GM18511 (cell line): ENCODE results near the gene KYAT1.

Experiments
- ATAC-seq: cut with Tn5 transposase; IDR thresholded peaks from one replicate; pipeline ENCODE4 v1.9.1; 2021; ENCODE audit warnings: mild to moderate bottlenecking, moderate library complexity; ENCODE audit not compliant: unreplicated experiment

The KYAT1 gene

DNA sequence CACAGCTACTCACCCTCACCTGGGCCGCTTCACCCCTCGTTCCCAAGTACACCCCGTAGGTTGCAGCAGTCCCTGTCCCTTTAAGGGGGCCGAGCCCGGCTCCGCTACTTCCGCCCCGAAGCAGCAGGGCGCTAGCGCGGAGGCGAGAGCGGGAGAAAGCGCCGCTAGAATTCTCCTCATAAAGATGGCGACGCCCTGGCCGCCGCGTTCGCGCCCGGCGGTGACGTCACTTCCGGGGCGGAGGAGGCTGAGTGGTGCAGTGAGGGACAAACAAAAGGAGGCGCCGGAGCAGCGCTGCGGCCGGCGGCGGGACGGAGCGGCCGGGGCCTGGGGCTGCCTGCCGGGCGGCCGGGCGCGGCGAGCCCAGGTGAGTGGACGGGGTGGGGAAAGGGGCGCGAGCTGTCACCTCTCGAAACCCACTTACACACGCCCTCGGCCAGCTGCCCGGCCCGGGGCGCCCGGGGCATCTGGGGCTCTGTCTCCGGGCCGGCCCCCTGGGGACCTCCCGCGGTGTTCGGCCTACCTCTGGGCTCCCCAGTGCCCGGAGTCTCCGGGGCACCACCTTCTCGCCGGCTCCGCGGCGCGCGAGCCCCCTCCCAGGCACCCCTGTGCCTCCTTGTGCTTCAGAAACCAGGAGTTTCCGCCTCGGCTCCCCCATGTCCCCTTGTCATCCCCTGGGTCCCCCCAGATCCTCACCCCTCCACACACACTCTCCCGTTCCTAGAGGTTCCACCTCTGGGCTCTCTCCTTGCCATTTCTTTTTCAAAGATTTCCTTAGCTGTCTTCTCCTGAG is at the start of gene KYAT1, which contains the start of gene LRRC8A:
Gene KYAT1, minus strand, starts transcription at position 67 of the 793 bp plus-strand sequence. CDS start 36,545 bp downstream, outside the sequence.
Gene LRRC8A, plus strand, starts transcription at position 250 of the 793 bp plus-strand sequence. CDS start 25,032 bp downstream, outside the sequence.
- ATAC-seq: peak; percentile 89

DNA sequence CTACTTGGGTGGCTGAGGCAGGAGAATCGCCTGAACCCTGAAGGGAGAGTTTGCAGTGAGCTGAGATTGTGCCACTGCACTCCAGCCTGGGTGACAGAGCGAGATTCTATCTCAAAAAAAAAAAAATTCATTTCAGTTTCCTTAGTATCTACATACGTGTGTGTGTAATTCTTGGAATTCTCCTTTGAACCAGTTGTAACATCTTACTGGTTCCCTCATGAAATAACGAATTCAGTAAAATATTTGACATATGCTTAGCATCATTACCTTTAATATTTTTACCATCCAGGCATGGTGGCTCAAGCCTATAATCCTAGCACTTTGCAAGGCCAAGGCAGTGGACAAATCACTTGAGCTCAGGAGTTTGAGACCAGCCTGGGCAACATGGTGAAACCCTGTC is 47.8 kb upstream of the KYAT1 start:
- no peak for ATAC-seq

DNA sequence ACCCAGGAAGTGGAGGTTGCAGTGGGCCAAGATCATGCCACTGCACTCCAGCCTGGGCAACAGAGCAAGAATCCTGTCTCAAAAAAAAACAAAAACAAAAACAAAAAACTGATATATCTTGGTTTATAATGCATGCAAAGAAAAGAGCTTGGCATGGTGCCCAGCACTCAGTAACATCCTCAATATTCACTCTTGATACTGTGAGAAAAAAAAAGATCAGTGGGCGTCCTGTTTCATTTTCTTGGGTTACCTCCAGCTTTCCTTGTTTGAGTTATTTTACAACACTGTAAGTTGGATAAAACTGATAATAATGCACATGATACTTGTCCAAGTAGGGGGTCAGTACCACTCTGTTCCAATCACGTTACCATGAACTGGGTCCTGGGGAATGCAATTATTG is 46.9 kb upstream of the KYAT1 start:
- ATAC-seq: no peak

DNA sequence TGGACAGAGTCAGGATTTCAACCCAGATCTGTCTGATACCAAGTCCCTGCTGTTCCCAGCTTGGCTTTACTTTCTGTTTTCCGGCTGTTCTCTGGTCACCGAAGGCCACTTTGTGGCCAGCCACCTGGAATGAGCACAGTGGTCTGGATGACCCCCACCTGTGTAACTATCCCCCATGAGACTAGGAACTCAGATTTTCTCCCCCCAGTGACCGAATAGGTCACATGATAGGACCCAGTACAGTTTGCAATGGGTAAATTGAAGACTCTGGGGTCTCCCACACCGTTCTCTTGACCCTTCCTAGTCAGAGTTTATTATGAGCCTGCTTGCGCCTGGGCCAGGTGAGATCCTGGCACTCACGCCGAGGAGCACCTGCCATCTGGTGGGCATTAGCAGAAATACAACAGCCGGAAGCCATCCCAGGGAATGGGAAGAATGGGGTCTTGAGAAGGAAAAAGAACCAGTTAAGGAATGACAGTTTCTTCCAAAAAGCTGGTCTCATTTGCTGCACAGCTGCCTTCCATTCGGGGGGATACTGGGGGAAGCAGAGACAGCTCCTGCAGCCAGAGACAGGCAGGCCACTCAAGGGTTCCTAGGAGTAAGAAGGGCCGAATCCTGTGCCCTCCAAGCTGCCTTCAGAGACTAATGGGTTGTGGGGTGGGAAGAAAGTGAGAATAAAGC is 46.1 kb upstream of the KYAT1 start:
- ATAC-seq: no peak

DNA sequence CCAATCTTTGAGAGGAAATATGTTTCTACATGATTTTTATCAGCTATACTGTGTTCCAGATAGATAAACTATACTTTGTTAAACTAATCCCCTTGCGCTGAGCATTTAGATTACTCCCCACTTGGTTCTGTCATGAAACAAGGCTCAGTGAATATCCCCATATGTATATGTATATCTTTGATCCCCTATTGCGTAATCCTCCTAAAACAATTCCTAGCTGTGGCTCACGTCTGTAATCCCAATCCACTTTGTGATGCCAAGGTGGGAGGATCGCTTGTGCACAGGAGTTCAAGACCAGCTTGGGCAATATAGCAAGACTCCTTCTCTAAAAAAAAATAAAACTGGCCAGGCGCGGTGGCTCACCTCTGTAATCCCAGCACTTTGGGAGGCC is 41.7 kb upstream of the KYAT1 start:
- no peak for ATAC-seq

DNA sequence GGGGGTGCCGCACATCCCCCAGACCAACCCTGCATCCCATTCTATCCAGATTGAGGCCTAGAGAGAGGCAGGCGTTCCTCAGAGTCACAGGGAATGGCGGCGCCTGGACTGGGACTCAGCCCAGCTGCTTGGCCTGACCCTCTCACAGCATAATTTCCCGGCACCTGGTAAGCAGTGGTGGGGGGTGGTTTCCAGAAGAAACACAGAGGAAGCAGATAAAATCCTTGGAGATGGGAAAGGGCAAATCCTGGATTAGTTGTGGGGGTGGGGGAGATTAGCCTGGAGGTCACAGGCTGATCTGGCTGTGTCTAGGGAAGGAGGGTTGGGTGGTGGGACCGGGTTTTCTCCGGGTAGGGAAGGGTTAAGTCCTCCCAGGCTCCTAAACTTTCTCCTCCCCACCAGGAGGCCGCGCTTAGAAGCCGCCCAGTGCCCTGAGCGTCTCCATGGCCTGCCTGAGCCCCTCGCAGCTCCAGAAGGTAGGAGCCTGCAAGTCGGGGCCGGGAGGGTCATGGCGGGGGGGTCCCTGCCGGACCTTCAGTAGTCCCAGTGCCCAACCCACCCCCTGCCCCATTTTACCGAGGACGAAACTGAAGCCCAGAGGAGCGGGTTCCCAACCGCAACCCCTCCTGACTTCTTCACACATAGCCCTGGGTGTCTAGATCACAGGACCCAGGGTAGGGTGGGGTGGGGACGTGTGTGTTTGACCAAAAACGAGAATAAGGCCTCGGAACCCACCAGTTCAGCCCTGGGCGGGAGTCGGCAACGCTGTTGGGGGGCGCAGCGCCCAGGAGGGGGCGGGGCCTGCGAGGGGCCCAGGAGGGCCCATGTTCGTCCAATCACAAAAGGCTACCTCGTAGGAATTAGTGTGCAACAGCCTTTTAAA is 40.4 kb upstream of the KYAT1 start:
- ATAC-seq: no peak

DNA sequence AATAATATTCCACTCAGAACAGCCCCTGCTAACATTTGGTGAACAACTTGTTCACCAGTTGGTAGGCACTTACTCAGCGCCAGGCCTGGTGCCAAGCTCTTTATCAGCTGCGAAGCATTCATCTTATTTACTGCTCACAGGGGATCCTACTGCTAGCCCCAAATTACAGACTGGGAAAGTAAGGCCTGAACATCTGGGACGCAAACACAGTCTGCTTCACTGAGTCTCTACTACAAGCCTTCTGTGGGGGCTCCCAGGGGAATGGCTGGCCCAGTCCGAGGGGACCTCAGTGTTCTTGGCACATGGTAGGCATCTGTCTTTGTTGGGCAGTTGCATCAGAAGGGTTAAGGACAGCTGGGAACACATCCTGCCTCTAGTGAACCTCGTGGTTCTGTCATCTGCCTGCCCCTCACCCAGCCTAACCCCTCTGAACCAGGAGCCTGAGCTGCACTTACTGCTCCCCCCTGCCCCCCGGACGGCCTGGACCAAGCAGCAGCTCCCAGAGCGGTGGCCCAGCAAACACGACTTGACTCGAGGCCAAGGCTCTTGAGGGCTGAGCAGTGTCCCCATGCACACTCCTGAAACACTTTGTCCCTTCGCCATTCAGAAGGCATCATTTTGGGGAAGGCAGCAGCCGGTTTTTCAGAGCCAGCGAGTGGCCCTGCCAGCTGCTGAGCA is 38.8 kb upstream of the KYAT1 start, which contains the start of gene PHYHD1:
Gene PHYHD1, plus strand, starts transcription at position 602 of the 678 bp plus-strand sequence. CDS start 1,342 bp downstream, outside the sequence.
- no peak for ATAC-seq

DNA sequence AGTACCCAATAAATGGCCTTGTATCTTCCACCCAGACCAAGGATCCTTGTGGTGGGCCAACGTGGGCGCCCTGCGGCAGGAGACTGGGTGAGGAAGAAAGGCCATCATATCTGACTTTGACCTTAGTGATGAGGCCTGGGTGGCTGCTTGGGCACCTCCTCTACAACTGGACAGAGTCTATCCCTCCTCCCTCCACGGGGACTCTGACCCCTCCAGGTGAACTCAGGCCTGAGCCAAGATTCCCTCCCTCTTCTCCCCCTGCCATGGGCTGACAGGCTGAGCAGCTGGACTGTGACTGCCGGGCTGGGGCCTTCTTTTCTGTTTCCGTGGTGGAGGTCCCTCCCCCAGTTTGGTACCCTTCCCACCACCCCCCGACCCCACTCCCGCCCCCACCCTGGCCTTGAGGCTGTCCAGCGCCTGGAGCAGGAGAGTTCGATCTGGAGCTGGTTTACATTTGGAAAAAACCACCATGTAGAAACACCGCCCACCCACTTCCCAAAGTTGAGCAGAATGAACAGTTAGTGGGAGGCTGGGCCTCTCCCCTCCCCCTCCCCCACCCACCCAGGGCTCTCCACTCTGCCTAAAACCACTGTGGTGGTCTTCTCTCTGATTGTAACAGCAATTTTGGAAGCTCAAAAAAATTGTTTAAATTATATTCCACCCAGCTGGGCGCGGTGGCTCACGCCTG is 37.8 kb upstream of the KYAT1 start:
- ATAC-seq: no peak

DNA sequence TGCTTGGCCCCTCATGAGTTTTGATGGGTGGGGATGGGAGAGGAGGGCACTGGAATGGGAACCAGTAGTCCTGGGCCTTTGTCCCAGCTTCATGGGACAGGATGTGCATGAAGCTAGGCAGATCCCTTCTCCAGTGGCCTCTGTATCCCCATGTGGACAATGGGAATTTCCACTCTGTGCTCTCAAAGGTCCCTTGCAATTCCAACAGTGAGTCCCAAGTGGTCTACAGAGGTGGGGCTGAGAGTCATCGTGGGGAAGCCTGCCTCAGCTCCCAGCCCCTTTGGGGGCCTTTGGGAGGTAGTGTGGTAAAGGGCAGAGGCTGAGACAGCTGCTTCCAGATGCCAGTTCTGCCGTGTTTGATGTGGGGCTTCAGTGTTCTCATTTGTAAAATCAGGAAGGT is 37.2 kb upstream of the KYAT1 start:
- no peak for ATAC-seq

DNA sequence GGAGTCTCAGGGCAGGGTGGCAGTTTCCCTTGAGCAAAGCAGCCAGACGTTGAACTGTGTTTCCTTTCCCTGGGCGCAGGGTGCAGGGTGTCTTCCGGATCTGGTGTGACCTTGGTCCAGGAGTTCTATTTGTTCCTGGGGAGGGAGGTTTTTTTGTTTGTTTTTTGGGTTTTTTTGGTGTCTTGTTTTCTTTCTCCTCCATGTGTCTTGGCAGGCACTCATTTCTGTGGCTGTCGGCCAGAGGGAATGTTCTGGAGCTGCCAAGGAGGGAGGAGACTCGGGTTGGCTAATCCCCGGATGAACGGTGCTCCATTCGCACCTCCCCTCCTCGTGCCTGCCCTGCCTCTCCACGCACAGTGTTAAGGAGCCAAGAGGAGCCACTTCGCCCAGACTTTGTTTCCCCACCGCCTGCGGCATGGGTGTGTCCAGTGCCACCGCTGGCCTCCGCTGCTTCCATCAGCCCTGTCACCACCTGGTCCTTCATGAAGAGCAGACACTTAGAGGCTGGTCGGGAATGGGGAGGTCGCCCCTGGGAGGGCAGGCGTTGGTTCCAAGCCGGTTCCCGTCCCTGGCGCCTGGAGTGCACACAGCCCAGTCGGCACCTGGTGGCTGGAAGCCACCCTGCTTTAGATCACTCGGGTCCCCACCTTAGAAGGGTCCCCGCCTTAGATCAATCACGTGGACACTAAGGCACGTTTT is 35.5 kb upstream of the KYAT1 start:
- ATAC-seq: no peak

DNA sequence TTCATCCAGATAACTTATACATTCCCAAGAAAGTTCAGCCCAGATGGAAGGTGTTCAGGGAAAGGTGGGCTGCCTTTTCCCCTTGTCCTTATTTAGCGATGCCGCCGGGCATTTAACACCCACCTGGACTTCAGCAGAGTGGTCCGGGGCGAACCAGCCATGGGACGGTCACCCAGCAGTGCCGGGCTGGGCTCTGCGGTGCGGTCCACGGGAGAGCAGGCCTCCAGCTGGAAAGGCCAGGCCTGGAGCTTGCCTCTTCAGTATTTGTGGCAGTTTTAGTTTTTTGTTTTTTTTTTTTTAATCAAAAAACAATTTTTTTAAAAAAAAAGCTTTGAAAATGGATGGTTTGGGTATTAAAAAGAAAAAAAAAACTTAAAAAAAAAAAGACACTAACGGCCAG is 35.0 kb upstream of the KYAT1 start:
- no peak for ATAC-seq

DNA sequence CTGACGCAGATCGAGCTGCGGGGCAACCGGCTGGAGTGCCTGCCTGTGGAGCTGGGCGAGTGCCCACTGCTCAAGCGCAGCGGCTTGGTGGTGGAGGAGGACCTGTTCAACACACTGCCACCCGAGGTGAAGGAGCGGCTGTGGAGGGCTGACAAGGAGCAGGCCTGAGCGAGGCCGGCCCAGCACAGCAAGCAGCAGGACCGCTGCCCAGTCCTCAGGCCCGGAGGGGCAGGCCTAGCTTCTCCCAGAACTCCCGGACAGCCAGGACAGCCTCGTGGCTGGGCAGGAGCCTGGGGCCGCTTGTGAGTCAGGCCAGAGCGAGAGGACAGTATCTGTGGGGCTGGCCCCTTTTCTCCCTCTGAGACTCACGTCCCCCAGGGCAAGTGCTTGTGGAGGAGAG is 34.5 kb upstream of the KYAT1 start:
- ATAC-seq: no peak

DNA sequence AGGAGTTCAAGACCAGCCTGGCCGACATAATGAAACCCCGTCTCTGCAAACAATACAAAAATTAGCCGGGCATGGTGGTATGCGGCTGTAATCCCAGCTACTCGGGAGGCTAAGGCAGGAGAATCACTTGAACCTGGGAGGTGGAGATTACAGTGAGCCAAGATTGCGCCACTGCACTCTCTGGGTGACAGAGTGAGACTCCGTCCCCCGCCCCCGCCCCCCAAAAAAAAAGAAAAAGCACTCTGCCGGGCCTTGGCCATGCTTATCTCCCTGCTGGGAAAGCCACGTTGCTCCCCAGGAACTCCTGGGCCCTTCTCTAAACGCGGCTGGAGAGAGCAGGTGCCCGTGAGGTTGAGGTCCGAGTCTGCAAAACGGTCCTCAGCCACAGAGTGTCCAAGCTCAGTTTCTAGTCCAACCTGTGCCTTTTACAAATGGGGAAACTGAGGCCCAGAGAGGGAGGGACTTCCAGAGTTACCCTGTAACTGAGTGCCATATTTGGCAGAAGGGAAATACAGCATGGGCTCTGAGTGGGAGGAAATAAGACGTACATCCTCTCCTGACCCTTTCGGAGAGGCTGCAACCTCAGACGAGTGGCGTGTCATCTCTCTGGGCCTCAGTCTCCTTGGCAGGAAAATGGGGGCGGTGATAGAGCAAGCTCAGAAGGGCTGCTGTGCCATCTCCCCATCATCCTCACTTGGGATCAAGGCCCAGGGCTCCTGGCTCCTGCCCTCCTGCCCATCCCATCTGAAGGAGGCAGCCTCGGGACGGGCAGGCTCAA is 32.4 kb upstream of the KYAT1 start:
- no peak for ATAC-seq

DNA sequence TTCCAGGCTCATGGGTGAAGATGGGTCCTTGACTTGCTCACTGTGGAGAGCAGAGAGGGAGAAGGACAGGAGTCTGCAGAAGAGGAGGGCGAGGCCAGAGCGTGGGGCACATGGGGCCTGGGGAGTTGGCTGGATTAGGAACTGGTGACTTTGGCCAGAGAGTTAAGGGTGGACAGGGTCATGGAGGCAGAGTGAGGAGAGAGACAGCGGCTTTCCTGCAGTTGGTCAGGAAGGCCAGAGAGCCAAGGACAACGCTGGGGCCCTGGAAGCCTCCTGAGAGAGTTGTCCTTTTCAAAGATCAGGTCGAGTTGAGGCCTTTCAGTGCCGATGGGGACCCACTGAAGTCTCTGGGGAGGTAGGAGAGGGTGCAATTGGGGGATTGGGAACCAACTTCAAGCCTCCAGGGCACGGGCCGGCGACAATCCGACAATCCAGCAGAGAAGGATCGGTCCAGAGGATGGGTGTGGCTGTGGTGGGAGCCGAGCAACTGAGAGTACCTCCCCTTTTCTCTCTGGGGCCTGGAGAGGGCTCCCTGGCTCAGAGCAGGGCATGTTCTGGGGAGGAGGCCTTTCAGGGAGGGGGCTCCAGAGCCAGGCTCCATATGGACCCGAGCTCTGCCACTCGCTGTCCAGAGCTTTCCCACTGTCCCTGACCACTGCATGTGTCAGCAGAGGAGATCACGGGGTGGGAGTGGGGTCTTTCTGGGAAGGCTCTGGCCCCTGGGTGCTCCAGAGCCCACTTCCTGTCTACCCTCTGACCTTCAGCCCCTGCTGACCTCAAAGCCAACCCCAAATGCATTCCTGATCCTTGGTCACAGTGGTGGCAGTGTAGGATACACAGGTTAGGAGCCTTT is 31.5 kb upstream of the KYAT1 start:
- no peak for ATAC-seq

DNA sequence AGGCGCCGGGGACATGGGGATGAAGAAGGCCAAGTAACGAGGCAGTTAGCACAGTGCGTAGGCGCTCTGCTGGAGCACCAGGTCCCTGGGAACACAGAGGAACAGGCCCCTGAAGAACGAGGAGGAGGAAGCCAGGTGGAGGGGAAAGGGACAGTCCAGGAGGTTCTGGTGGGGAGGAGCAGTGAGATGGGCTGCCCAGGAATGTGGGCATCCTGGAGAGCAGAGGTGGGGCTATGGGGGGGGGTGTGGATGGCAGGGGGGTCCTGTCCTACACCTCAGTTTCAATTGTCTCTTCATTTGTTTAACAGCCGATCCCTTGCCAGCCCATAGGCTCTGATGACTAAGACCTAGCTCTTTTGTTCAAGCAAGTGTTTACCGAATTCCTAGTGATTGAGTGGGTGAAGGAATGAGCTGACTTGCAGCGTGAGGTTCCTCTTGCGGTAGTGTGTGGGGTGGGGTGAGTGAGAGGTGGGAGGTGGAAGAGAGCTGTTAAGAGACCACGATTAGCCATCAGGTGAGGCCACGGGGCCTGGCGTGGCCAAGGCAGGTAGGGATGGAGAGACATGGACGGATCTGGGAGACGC is 30.6 kb upstream of the KYAT1 start:
- no peak for ATAC-seq

DNA sequence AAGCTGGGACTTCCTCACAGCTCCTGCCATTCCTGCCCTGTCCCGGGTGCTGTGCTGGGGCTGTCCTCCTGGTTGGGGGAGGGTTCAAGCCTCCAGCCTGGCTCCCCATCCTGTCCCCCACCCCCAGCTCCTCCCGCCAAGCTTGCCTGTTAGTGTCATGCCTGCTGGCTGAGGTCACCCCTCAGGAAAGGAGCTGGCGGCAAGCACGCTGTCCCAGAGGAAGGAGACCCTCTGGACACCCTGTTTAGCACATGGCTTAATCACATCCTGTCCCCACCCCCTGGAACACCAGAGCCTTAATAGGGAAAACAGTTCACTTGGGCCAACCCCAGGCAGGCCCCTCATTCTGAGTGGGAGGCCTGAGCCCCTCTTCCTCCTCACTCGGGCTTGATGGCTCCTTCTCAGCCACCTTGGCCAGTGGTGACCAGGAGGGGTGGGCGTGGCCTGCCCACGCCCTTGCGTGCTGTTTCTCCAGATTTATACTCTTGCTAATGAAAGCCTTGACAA is 29.8 kb upstream of the KYAT1 start:
- ATAC-seq: no peak

DNA sequence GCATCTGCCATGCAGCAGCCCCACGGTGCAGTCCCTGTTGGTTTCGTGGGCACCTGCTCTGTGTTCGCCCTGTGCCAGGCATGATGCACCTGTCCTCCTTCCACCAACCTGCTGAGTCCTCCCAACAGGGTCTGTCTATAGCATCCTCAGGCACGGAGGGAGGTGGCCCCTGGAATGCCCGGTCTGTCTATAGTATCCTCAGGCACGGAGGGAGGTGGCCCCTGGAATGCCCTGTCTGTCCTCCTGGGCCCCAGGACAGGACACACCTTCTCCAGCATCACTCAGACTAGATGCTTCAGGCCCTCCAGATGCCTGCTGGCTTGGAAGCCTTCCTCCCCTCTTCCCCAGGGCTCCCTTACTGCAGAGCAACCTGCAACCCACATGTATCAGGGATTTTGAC is 29.2 kb upstream of the KYAT1 start:
- ATAC-seq: no peak
